Limb (tissue), 2 donors: ENCODE measurements around the gene HECW1.
"Not testable (repeated sequence)": the region's sequence is repeated elsewhere in the genome, so short reads cannot be mapped to it uniquely, and the experiment has no call there.

ENCODE experiments used
- DNase-seq, 2 donors: peaks; one replicate each; pipeline ENCODE4 v3.0.0-alpha.2; 2016; ENCODE audit errors: extremely low spot score in 2 of 2

Gene HECW1

GRCh38 chr7:43111630-43112458 lies 603 bp upstream of the HECW1 start:
- DNase-seq, result peak in 1 of 2 donors; percentile 32

- DNase-seq, result peak; percentile 39 to 81
Observed at GRCh38 chr7:43112941-43113621, 634 bp downstream of the HECW1 start.

- no peak for DNase-seq
Observed at GRCh38 chr7:43113622-43114457, 1.4 kb downstream of the HECW1 start.

GRCh38 chr7:43114458-43114780 lies 2.0 kb downstream of the HECW1 start:
- DNase-seq, result no peak

GRCh38 chr7:43116451-43116850 lies 4.0 kb downstream of the HECW1 start:
- DNase-seq, result no peak

- DNase-seq, result no peak
Observed at GRCh38 chr7:43117095-43117494, 4.6 kb downstream of the HECW1 start.

GRCh38 chr7:43117861-43118260 lies 5.4 kb downstream of the HECW1 start:
- no peak for DNase-seq

- DNase-seq, result no peak
Observed at GRCh38 chr7:43118313-43118712, 5.9 kb downstream of the HECW1 start.

GRCh38 chr7:43119371-43120075 lies 7.1 kb downstream of the HECW1 start:
- DNase-seq, result no peak

GRCh38 chr7:43121973-43122372 lies 9.5 kb downstream of the HECW1 start:
- DNase-seq, result no peak

- DNase-seq, result no peak
Observed at GRCh38 chr7:43123457-43123856, 11.0 kb downstream of the HECW1 start.

- DNase-seq, result no peak
Observed at GRCh38 chr7:43124388-43124787, 11.9 kb downstream of the HECW1 start.

GRCh38 chr7:43130347-43130746 lies 17.9 kb downstream of the HECW1 start:
- DNase-seq, result no peak

- no peak for DNase-seq
Observed at GRCh38 chr7:43135129-43135528, 22.7 kb downstream of the HECW1 start.

- DNase-seq, result no peak
Observed at GRCh38 chr7:43136064-43136463, 23.6 kb downstream of the HECW1 start.

GRCh38 chr7:43137121-43137744 lies 24.8 kb downstream of the HECW1 start:
- DNase-seq, result not testable (repeated sequence)

- DNase-seq, result no peak
Observed at GRCh38 chr7:43137811-43138210, 25.4 kb downstream of the HECW1 start.

- no peak for DNase-seq
Observed at GRCh38 chr7:43138710-43139109, 26.3 kb downstream of the HECW1 start.

- DNase-seq, result no peak
Observed at GRCh38 chr7:43139137-43139536, 26.7 kb downstream of the HECW1 start.

GRCh38 chr7:43140186-43140585 lies 27.7 kb downstream of the HECW1 start:
- DNase-seq, result no peak

GRCh38 chr7:43141091-43141490 lies 28.6 kb downstream of the HECW1 start:
- no peak for DNase-seq
